GM12878 (cell line): ENCODE data around the gene TP63. TPM values are rescaled to one million over a fixed set of nuclear protein-coding genes. Genes with fewer than 3 reads are reported as not detected.

Experiments
- ATF7 ChIP-seq: fragments of 450-650 bp; IDR thresholded peaks from 2 replicates; pipeline ENCODE4 v1.6.1; 2016; ENCODE audit warnings: low read depth, mild to moderate bottlenecking
- BACH1 ChIP-seq: fragments of 450-650 bp; IDR thresholded peaks from 2 replicates; pipeline ENCODE4 v1.6.1; 2017; ENCODE audit warnings: mild to moderate bottlenecking, borderline replicate concordance
- BCL11A ChIP-seq: IDR thresholded peaks from 2 replicates; pipeline ENCODE4 v1.6.1; 2011; ENCODE audit warnings: low read depth, low read length
- BHLHE40 ChIP-seq, 2 experiments: fragments of 450-650 bp in 1 of 2; IDR thresholded peaks; 2 replicates each; pipeline ENCODE4 v1.6.1; 2011 to 2017; ENCODE audit warnings: low read depth in 2 of 2, borderline replicate concordance in 1 of 2, improper control_type of control experiment in 1 of 2, low read length in 1 of 2, mild to moderate bottlenecking in 1 of 2
- CBFB ChIP-seq: IDR thresholded peaks from 2 replicates; pipeline ENCODE4 v1.6.1; 2016; ENCODE audit warnings: antibody characterized with exemption, low read depth
- CEBPB ChIP-seq, 2 experiments: fragments of 150-350 bp in 1 of 2; IDR thresholded peaks; 2 replicates each; pipeline ENCODE4 v1.6.1; 2012 to 2014; ENCODE audit warnings: low read depth in 2 of 2, low read length in 2 of 2, borderline replicate concordance in 1 of 2, inconsistent platforms in 1 of 2
- CHD1 ChIP-seq: IDR thresholded peaks from 2 replicates; pipeline ENCODE4 v1.6.1; 2012; ENCODE audit warnings: low read depth, low read length, improper control_type of control experiment
- CREB1 ChIP-seq: IDR thresholded peaks from 2 replicates; pipeline ENCODE4 v1.6.1; 2012; ENCODE audit warnings: low read depth, mild to moderate bottlenecking, inconsistent platforms
- E2F8 ChIP-seq: fragments of 450-650 bp; IDR thresholded peaks from 2 replicates; pipeline ENCODE4 v1.6.1; 2018; ENCODE audit warnings: mild to moderate bottlenecking, low read depth, moderate library complexity; ENCODE audit not compliant: partially characterized antibody
- ESRRA ChIP-seq: IDR thresholded peaks from 2 replicates; pipeline ENCODE4 v1.6.1; 2012; ENCODE audit warnings: mild to moderate bottlenecking, low read length, improper control_type of control experiment
- FOS ChIP-seq: IDR thresholded peaks from 3 replicates; pipeline ENCODE4 v1.6.1; 2011; ENCODE audit warnings: borderline replicate concordance; ENCODE audit not compliant: insufficient read length; ENCODE audit errors: extremely low read depth
- HDAC2 ChIP-seq: fragments of 200-600 bp; sonication (generic); IDR thresholded peaks from 2 replicates; pipeline ENCODE4 v1.6.1; 2017
- HDAC6 ChIP-seq: fragments of 200-600 bp; sonication (generic); IDR thresholded peaks from one replicate; pipeline ENCODE4 v1.8.0; 2017; ENCODE audit warnings: antibody characterized with exemption; ENCODE audit not compliant: unreplicated experiment
- MTA2 ChIP-seq: fragments of 450-650 bp; IDR thresholded peaks from 2 replicates; pipeline ENCODE4 v1.6.1; 2016; ENCODE audit warnings: low read depth, mild to moderate bottlenecking, moderate library complexity
- MYC ChIP-seq: IDR thresholded peaks from 2 replicates; pipeline ENCODE4 v1.6.1; 2011; ENCODE audit warnings: mild to moderate bottlenecking, low read length, moderate library complexity, inconsistent platforms; ENCODE audit not compliant: insufficient read depth, insufficient replicate concordance, insufficient read length, severe bottlenecking
- NFIC ChIP-seq: IDR thresholded peaks from 2 replicates; pipeline ENCODE4 v1.6.1; 2012; ENCODE audit warnings: low read depth, mild to moderate bottlenecking, inconsistent platforms, low read length, moderate library complexity
- NFYA ChIP-seq: IDR thresholded peaks from 2 replicates; pipeline ENCODE4 v1.6.1; 2011; ENCODE audit warnings: low read depth, mild to moderate bottlenecking, low read length, improper control_type of control experiment, borderline replicate concordance
- NRF1 ChIP-seq: conservative IDR thresholded peaks from 2 replicates; pipeline ENCODE4 v1.6.1; 2011; ENCODE audit warnings: mild to moderate bottlenecking, low read depth, low read length, improper control_type of control experiment
- PAX5 ChIP-seq: IDR thresholded peaks from 2 replicates; pipeline ENCODE4 v1.6.1; 2011; ENCODE audit warnings: low read depth, low read length, borderline replicate concordance
- RBBP5 ChIP-seq: fragments of 200-600 bp; sonication (generic); conservative IDR thresholded peaks from 2 replicates; pipeline ENCODE4 v1.6.1; 2016
- RELB ChIP-seq: fragments of 450-650 bp; IDR thresholded peaks from 2 replicates; pipeline ENCODE4 v1.6.1; 2017; ENCODE audit warnings: low read depth, mild to moderate bottlenecking, moderate library complexity
- TARDBP ChIP-seq: IDR thresholded peaks from 2 replicates; pipeline ENCODE4 v1.6.1; 2016; ENCODE audit warnings: borderline replicate concordance
- TCF3 ChIP-seq: IDR thresholded peaks from 2 replicates; pipeline ENCODE4 v1.6.1; 2012; ENCODE audit warnings: low read depth, mild to moderate bottlenecking, low read length, borderline replicate concordance; ENCODE audit not compliant: insufficient read depth
- TCF7 ChIP-seq: IDR thresholded peaks from 2 replicates; pipeline ENCODE4 v1.6.1; 2014; ENCODE audit warnings: antibody characterized with exemption, borderline replicate concordance
- ZBED1 ChIP-seq: IDR thresholded peaks from 2 replicates; pipeline ENCODE4 v1.6.1; 2016; ENCODE audit warnings: borderline replicate concordance
- ZNF24 ChIP-seq: fragments of 450-650 bp; IDR thresholded peaks from 2 replicates; pipeline ENCODE4 v1.6.1; 2017; ENCODE audit warnings: antibody characterized with exemption, mild to moderate bottlenecking
- polyA plus RNA-seq, 11 experiments: library from polyadenylated mRNA; depleted of rRNA in 4 of 11; unstranded in 6 of 11; stranded (reverse) in 5 of 11; fragments of >200 nt; fragmentation: Nextera tagmentation in 4 of 11; fragmentation: Illumina TruSeq in 1 of 11; extraction: Ambion mirVana in 4 of 11; extraction: Trizol in 1 of 11; gene quantifications; 1 replicate in 1 of 11; 2 replicates in 10 of 11; pipeline versions ENCODE4 v1.2.1 to v1.2.3, GENCODE V29; 2011 to 2016; ENCODE audit warnings: inconsistent platforms in 2 of 11, missing spikeins in 2 of 11, low read depth in 1 of 11
- total RNA-seq, 4 experiments: library from RNA; depleted of rRNA in 3 of 4; stranded (reverse); fragments of >200 nt in 3 of 4; fragmentation: Illumina TruSeq in 1 of 4; extraction: Trizol in 1 of 4; gene quantifications; 2 replicates each; pipeline versions ENCODE4 v1.2.1 to v1.2.3, GENCODE V29; 2013 to 2021

The TP63 gene
- total and polyA plus RNA-seq, 10 of the 15 experiments (the other 5 are each of a cell fraction or from before 2014, with no cell fraction given): 1.4 to 10.8 (median 6.2) TPM

- TF ChIP-seq CHD1: no peak
- TF ChIP-seq NFYA: no peak
- peak; percentile 70; the same call in 1 of the 2 replicates for TF ChIP-seq CBFB
- TF ChIP-seq HDAC2: no peak
- no peak for TF ChIP-seq RELB
- TF ChIP-seq NFIC: peak; percentile 58; the same call in 1 of the 2 replicates
- peak; percentile 81 to 85 for TF ChIP-seq BHLHE40 (IDR thresholded peaks at IDR 0.05; ENCODE audit: borderline replicate concordance in 1 of 2, low read depth in 2 of 2, low read length in 1 of 2)
- no peak for TF ChIP-seq MYC
- TF ChIP-seq CREB1: 0 out of 2 replicates have a peak, but pooled peaks have one; percentile 9
- TF ChIP-seq ZBED1: no peak
- TF ChIP-seq PAX5: no peak
- TF ChIP-seq RBBP5: no peak
- no peak for TF ChIP-seq BCL11A
- TF ChIP-seq E2F8: no peak
- TF ChIP-seq NRF1: no peak
- peak; percentile 16; the same call in 1 of the 2 replicates for TF ChIP-seq ZNF24
- TF ChIP-seq ATF7: no peak
- no peak for TF ChIP-seq FOS
- TF ChIP-seq CEBPB (IDR thresholded peaks at IDR 0.05; ENCODE audit: borderline replicate concordance in 1 of 2, low read depth in 2 of 2, low read length in 2 of 2): no peak
- no peak for TF ChIP-seq MTA2
- TF ChIP-seq HDAC6: no peak
- no peak for TF ChIP-seq BACH1
- TF ChIP-seq TARDBP: no peak
- TF ChIP-seq TCF3: no peak
- TF ChIP-seq ESRRA: no peak
- 0 out of 2 replicates have a peak, but pooled peaks have one; percentile 23 for TF ChIP-seq TCF7
These were observed 77.2 kb downstream of the TP63 start (continued) for GRCh38 chr3:189708375-189708774.
